GDM1 (cell line): ENCODE results near the gene CBFB.

ENCODE experiments used
- DNase-seq: peaks from one replicate; lab custom pipeline; 2025; lab: John Stamatoyannopoulos, UW

CBFB gene

DNA sequence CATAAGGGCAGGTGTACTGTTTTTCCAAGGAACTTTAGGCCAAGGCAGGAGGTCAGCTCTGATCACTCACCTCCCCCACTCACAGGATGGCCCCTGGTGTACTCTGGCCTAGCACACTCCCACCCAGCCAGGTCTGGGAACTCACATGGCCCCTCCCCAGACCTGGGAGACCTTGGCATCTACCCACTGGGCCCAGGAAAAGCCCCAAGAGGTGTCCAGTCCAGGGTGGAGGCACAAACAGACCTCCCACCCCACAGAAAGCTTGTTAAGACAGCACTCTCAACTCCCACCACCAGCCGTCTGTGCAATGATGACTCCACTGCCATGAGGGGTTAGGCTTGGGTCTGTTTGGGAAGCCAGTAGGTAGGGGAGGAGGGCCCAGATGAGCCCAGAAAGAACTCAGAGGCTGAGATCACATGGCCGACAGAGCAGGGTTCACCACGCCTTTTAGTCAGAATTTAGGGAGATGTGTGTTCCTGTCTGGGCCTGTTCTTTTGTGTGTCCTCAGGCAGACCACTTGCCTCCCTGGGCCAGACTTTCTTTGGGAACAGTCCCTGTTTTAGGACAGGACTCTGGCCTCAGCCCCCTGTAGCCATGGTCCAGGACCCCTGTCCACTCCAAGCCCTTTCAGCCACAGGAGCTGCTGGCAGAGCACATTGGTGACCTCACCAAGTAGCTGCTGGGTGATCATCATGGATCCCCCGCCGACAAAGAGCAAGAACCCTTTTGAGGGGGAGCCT lies 12.1 kb upstream of the CBFB start:
- no peak for DNase-seq

DNA sequence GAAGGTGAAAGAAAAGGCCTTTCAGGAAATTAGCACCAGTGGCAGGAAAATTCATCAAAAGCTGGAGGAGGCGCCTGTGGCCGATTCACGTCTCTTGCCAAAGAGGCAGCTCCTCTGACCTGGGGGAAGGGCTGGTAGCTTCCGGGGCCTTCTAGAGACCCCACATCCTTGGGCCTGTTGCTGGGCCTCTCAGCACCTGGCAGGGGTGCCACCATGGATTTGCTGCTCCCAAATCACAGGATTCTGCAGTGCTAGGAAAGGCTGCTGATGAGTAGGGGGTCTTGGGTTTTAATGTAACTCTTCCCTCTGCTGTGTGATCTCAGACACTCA lies 11.6 kb upstream of the CBFB start:
- DNase-seq: no peak

GRCh38 chr16:67017810-67018488 lies 11.0 kb upstream of the CBFB start:
- DNase-seq: peak; percentile 67

DNA sequence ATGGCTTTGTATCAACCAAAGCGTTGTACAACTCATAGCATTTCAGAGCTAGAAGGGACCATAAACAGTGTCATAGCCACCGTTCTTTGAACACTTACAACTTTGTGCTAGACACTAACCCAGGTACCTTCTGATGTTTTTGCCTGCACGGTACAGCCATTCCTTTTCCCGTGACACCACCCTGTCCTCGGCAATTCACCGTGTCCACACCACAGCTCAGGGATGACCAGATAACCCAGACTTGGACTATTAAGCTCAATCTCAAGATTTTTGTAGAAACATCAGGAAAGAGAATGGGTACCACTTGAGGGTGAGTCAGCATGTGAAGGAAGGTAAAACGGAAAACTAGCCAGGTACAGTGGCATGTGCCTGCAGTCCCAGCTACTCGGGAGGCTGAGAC lies 9.8 kb upstream of the CBFB start:
- no peak for DNase-seq

- DNase-seq: no peak
Observed at GRCh38 chr16:67021321-67021720, 7.6 kb upstream of the CBFB start.

- no peak for DNase-seq
Observed at GRCh38 chr16:67022531-67023214, 6.3 kb upstream of the CBFB start.

DNA sequence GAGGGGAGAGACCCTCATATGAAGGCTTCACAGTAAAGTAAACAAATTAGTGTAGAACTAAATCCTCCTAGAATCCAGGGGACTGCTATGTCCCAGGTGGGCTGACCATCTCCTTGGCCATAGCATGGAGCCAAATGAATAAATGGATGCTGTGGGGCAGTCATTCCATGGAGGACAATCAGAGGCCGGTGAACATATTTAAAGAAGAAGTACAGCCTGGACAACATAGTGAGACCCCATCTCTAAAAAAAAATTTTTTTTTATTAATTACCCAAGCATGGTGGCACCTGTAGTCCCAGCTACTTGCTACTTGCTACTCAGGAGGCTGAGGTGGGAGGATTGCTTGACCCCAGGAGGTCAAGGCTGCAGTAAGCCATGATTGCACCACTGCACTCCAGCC lies 5.3 kb upstream of the CBFB start:
- DNase-seq: no peak

GRCh38 chr16:67024384-67025209 lies 4.4 kb upstream of the CBFB start:
- no peak for DNase-seq

DNA sequence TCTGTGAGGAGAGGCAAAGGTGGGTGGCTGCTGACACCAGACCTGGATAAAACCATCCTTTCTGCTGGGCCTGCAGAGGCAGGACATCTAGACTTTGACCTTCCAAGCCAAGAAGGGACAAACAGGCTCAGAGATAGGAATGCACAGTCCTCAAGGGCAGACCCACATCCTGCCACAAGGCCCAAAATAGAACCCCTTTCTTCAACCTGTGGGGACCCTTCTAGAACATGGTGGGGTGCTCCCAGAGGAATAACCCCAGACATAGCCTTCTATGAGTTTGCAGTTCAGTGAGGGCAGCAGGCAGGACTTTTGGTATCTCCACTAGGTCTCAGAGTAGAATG lies 3.8 kb upstream of the CBFB start:
- DNase-seq: no peak

- DNase-seq: no peak
Observed at GRCh38 chr16:67026570-67026969, 2.4 kb upstream of the CBFB start.

DNA sequence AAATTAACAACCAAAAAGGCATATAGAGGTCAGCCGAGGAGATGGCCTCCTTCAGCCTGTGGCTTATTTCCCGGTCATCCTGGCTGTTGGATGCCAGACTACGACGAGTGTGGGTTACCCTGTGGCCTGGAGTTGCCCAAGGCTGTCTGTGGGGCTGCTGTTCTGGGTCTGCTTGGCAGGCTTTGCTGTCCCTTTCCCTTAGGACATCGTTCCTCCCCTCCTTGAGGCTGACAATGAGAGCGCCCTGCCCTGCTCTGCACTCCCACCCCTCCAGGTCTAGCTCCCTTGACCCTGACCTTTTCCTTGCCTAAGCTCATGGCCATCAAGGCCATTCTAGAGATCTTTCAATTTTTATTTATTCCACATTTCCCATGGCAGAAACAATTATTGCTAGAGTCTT lies 1.9 kb upstream of the CBFB start:
- DNase-seq: no peak

GRCh38 chr16:67028167-67028695 lies 718 bp upstream of the CBFB start:
- no peak for DNase-seq

DNA sequence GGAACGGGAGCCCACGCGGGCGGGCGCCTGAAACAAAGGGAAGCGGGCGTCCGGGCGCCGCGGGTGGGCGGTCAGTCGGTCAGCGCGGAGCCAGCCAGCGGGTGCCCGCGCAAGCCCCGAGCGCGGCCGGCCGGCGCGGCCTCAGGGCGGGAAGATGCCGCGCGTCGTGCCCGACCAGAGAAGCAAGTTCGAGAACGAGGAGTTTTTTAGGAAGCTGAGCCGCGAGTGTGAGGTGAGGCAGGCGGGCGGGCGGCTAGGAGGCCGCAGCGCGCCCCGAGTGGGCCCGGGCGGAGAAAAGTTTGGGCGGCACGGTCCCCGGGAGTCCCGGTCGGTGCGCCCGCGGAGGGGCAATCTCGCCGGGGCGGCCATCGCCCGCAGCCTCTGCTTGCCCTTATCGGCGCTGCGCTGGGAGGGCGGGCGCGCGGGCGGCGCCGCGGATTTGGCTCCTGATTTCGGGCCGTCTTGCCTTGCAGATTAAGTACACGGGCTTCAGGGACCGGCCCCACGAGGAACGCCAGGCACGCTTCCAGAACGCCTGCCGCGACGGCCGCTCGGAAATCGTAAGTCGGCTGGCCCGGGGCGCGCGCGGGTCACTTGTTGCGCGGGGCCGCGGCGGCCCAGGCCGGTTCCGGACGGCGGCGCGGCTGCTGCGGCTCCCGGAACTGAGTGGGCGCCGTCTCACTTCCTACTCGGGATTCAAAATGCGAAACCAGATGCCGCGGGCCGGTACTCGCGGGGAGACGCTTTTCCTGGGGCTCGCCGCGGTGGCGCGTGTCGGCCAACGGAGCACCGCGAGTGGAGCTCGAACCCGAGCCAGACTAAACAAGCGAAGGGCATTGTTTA lies 526 bp downstream of the CBFB start:
- DNase-seq: no peak

DNA sequence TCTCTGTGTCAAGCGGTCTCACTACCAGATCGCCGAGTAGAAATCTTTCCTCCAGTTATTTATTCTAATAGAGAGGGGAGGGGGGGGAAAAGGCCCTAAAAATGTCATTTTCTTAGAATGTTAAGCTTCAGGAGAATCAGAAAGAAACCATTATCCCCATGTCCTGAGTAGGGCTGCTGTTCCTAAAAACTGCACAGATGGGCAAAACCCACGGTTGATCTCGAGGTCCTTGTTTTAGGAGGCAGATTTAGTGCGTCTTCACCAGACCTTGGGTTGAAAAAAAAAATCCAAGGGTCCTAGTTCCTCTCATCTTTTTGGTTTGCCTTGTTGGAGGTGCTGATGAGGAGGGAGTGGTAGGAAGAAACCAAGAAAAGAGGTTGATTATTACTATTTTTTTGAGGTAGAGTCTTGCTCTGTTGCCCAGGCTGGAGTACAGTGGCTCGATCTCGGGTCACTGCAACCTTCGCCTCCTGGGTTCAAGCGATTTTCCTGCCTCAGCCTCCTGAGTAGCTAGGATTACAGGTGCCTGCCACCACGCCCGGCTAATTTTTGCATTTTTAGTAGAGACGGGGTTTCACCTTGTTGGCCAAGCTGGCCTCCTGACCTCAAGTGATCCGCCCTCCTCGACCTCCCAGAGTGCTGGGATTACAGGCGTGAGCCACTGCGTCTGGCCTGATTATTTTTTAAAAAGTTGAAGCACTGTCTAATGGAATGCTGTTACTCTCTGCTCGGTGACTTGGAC lies 1.4 kb downstream of the CBFB start:
- DNase-seq: no peak

- DNase-seq: no peak
Observed at GRCh38 chr16:67034487-67034886, 5.5 kb downstream of the CBFB start.

GRCh38 chr16:67035364-67035763 lies 6.4 kb downstream of the CBFB start:
- no peak for DNase-seq

DNA sequence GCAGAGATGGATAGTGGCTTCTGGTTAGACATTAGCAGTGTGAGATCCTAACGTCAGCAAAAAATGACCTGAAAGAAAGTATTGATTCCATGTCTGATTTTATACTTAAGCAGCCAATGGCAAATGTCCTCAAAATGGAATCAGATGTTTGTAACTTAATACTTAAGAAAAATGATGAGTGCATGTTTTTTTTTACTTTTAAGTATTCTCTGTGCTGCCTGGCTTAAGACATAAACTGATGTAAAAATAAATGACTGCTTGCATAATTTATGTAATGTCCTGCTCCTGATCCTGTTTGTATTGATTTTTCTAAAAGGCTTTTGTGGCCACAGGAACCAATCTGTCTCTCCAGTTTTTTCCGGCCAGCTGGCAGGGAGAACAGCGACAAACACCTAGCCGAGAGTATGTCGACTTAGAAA lies 7.4 kb downstream of the CBFB start:
- no peak for DNase-seq

DNA sequence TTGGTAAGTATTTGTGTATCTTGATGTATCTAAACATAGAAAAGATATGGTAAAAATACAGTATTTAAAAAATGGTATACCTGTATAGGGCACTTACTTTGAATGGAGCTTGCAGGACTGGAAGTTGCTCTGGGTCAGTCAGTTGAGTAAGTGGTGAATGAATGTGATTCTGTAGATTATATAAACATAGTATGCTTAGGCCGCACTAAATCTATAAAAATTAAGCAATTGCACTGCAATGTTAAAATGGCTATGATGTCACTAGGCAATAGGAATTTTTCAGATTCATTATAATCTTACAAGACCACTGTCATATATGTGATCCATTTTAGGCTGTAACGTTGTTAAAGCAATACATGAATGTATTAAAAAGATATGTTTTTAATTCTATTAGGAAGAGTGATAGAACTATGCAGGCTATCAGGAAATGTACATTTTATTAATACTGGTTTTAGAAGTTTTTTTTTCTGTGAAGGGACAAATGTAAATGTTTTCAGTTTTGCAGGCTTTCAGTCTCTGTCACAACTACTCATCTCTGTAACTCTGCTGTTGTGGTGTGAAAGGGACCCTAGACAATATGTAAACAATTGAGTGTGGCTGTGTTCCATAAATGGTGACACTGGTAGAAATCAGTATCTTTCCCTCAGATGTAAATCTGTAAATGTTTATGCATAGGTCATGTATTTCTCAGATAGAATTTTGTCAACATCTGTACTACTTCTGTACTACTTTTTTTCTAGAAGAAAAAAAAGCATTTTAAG lies 10.5 kb downstream of the CBFB start:
- no peak for DNase-seq

- DNase-seq: no peak
Observed at GRCh38 chr16:67040166-67040565, 11.2 kb downstream of the CBFB start.

GRCh38 chr16:67040906-67041305 lies 12.0 kb downstream of the CBFB start:
- no peak for DNase-seq
